ENCODE data around the gene ZDHHC23.

The ZDHHC23 gene

GRCh38 chr3:113947372-113948014, at the start of gene ZDHHC23:
TSS of gene ZDHHC23 (plus strand) at chr3:113948013. CDS start at chr3:113948803, 790 bp downstream.
- DNase-seq = peak; percentile 12

GRCh38 chr3:113898892-113899291, 48.9 kb upstream of the ZDHHC23 start:
- DNase-seq = no peak

GRCh38 chr3:113906568-113907140, 41.2 kb upstream of the ZDHHC23 start:
- DNase-seq = no peak

- no peak for DNase-seq
These were observed 39.7 kb upstream of the ZDHHC23 start for GRCh38 chr3:113908133-113908532.

- no peak for DNase-seq
These were observed 36.8 kb upstream of the ZDHHC23 start for GRCh38 chr3:113910966-113911365.

- no peak for DNase-seq
These were observed 35.1 kb upstream of the ZDHHC23 start for GRCh38 chr3:113912552-113913236.

DNA sequence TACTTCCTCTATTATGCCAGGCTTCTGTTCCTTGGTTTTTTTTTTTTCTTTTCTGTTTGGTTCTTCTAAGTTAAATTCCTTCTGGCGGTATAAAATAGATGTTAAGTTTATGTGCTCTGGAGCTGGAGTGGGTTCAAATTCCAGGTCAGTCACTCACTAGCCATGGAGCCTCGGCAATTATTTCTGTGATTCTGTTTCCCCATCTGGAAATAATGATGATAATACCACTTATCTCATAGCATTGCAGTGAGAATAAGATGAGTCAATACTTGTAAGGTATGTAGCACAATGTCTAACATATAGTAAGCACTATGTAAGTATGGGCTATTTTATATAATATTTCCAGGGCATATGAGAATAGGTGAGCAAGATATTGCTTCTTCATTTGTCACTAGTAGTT, 33.2 kb upstream of the ZDHHC23 start:
- no peak for DNase-seq

DNA sequence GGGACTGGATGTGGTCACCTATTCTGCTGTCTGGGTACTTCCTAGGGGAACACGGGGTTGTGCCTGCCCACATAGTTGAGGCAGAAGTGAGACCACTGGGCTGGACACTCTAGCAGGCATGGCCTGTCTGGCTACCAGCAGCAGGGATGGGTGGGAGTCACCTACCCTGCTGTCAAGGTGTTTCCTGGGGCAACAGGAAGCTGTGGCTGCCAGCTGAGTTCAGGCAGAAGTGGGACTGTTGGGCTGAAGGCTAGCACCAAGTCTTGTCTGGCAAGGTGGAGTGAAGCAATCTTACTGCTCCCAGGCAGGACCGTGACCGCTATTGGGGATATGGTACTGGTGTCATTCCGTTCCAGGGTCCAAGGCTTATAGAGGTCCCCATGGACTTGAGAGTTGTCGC, 20.3 kb upstream of the ZDHHC23 start:
- DNase-seq = no peak

DNA sequence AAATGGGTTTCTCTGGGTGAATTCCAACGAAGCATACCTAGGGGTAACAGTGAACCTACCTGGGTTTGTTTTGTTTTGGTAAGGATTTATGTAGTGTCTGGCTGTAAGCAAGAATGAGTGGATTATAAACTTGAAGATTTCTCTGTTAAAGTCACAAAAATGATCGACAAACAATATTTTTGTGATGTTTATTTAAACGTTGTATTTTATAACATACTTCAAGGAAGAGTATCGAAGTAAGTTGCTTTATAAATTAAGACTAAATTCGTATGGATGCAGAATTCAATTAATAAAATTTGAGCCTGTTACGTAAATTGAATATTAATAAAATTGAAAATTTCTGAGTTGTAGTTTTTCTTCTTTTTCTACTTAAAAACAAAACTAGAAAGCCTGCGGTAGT, 982 bp upstream of the ZDHHC23 start:
- no peak for DNase-seq

GRCh38 chr3:113948015-113948917, 453 bp downstream of the ZDHHC23 start:
- DNase-seq = no peak

GRCh38 chr3:113952921-113953320, 5.1 kb downstream of the ZDHHC23 start:
- DNase-seq = no peak

- no peak for DNase-seq
These were observed 5.9 kb downstream of the ZDHHC23 start for GRCh38 chr3:113953677-113954076.

DNA sequence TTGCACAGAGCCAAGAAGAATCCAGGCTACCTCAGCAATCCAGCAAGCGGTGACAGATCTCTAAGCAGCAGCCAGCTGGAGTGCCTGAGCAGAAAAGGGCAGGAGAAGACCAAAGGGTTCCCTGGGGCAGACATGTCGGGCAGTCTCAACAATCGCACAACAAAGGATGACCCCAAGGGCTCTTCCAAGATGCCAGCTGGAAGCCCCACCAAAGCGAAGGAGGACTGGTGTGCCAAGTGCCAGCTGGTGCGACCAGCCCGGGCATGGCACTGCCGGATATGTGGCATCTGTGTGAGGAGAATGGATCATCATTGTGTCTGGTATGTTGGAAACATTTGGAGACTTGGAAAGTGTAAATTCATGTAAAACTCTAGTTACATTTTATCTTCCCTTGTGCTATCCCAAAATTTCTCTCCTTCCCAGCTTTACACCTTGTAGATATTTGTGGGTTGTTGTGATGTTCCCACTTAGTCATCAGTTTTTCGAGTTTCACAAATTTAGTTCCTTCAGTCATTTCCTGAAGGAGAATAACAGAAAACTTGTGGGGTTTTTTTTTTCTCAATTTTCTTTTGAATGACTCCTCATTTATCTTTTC, 6.4 kb downstream of the ZDHHC23 start:
- DNase-seq = no peak

GRCh38 chr3:113963879-113964278, 16.1 kb downstream of the ZDHHC23 start:
- no peak for DNase-seq

DNA sequence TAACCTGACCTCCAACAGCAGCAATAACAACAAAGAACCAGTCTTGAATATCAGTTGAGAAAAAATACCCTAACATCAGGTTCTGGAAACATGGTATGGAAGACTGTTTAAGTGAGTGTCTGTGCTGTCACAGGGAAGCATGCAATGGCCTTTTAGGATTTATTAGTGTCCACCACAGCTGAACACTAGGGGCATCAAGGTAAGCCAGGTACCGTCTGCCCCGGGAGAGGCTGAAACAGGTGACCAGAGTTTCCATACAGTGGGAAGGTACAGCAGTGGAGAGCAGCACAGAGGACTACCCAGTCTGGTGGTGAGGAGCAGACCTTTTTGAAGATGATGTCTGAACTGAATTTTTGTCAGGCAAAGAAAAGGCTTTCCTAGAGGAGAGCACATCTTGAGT, 18.4 kb downstream of the ZDHHC23 start:
- no peak for DNase-seq

DNA sequence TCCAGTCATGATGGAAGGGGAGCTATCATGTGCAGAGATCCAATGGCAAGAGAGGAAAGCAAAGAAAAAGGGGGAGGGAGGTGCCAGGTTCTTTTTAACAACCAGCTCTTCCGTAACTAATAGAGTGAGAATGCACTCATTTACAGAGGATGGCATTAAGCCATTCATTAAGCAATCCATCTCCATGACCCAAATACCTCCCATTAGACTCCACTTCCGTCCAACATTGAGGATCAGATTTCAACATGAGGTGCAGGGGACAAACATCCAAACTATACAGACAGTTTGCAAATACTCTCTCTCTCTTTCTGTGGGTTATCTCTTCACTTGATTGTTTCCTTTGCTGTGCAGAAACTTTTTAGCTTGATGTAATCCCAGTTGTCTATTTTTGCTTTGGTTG, 21.2 kb downstream of the ZDHHC23 start:
- DNase-seq = no peak

DNA sequence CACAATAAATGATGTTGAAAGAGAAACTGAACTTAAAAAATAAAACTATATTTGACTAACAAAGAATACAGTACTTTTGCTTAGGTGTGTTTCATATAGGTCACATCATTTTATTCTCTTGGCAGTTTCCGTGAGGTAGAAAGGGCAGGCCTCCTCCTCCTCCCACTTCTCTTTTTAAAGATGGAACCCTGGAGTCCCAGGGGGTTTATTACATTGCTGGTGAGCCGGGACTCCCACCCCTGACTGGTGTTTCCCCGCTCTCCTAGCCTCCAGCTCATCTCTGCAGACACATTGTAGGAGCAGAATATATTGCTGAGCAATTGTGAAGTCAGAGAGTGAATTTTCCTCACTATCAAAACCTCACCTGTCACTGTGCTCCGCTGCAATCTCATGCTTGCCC, 30.0 kb downstream of the ZDHHC23 start:
- no peak for DNase-seq

GRCh38 chr3:113979916-113980315, 32.1 kb downstream of the ZDHHC23 start:
- DNase-seq = no peak

GRCh38 chr3:113981803-113982202, 34.0 kb downstream of the ZDHHC23 start:
- no peak for DNase-seq

DNA sequence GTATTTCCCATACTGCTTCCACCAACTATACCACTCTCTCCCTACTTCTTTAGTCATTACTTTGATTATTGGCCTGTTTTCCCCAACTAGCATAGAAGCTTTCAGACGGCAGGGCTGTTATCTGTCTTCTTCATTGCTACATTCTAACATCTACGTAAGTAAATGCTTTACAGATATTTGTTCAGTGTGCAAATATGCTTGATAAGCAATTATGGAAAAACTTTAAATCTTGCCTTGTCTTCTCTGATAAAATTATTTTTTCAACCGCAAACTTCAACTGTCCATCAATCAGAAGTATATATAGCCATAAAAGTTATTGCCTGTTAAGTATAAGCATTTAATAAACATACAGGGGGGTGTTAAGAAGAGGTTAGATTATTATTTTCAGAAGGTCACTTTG, 35.7 kb downstream of the ZDHHC23 start:
- no peak for DNase-seq

DNA sequence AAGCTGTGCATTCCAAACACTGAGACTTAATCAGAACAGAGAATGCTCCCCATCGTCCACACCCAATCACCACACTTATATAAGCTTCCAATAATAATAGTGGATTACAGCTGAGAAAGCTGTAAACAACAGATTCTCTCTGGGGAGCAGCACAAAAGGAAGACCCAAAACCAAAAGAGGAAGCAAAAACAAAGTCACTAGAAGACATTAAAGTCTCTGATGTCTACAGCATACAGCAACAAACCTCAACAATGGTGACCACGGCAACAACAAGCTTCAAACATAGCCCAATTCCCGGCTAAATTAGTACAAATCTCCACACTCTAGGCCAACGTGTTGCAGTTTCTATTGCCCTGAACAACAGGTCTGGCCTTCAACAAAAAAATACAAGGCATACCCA, 37.7 kb downstream of the ZDHHC23 start:
- no peak for DNase-seq

DNA sequence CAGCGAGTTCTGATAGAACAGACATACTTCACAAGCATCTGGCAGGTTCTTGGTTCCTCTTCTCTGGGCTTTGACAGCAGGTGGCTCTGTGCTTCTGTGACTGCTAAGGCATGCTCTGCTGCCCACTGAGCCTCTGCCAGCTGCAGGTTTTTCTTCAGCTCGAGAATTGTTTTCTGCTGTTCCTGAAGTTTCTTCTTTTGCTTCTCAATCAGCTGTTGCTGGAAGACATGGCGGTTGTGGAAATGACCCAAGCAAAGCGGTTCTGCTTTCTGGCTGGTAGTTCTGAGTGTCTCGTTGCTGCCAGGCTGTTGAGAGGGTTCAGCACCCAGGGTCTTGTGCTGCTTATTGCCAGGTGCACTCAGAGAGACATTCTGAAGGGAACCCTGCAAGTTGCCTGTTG, 57.7 kb downstream of the ZDHHC23 start:
- no peak for DNase-seq

Data from GOT3 (cell line).